NCI-H82 (cell line): ENCODE measurements around the gene TTC23L.

Source experiments
- DNase-seq: peaks from one replicate; lab custom pipeline; 2025; lab: John Stamatoyannopoulos, UW

The TTC23L gene

DNA sequence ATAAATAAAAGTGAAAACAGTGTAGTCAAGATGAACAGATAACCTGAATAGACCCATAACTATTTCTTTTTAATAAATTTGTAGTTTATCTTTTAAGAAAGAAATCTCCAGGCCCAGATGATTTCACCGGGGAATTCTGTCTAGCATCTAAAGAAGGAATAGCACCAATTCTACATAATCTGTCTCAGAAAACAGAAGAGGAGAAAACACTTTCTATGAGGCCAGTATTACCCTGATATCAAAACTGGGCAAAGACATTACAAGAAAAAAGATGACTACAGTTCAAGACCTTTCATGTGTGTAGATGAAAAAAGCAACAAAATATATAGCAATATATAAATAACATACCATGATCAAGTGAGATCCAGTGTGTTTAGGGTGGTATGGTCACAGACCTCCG is 31.4 kb downstream of the TTC23L start:
- no peak for DNase-seq

DNA sequence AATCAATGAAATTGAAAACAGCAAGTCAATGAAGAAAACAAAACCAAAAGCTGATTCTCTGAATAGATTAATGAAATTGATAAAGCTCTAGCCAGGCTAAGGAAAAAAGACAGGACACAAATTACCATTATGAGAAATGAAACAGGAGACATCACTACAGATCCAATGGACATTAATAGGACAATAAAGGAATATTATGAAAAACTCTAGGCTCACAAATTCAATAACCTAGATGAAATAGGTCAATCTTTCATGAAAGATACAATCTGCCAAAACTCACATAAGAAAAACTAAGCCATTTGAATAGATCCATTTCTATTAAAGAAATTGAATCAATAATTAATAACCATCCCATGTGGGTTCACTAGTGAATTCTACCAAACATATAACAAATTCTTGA is 37.3 kb downstream of the TTC23L start:
- DNase-seq, result no peak

DNA sequence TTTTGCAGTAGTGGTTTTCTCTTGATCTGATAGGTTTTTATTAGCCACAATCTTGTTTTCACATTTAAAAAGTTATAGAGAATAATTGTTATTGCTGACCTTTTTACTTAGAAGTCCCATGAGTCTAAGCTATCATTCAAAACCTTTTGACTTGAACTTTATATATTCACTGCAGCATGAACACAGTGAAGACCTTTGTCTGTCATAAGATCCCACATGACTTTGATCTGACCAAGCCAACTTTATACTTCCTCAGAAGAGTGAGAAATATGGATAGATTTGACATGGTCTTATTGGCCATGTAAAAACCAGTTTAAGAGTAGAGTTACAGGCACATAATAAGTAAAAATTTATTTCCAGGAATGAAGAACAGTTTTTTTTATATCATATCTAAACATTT is 42.3 kb downstream of the TTC23L start:
- DNase-seq, result no peak

DNA sequence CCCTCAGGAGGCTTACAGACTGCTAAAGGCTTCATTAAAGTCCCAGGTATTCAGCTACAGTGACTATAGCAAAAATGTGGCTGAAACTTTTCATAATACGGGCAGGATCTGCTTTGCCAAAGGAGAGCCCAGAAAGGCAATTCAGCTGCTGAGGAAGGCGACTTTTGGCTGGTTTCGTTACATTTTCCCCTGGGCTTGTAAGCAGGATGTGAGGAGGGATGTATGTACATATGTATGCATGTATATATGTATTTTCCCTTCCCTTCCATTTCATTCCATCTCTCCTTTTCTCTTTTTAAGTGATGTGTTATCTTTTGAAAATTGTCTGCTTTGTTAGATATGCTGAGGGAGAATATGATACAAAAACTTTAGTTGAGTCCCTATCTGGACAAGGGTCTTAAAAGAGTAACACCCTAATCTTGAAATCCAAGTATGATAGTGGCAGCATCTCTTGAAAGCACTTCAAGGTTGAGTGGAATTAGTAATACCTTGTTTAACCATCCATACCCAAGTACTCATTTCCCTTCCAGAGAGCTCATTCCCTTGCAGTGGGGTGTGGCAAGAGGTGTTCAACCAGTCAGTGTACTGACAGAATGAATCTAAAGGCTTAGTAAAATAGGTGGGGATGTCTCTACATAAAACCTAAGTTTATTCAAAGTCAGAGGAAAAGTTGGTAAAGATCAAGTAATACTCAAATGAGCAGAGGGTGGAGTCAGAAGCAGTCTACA is 47.6 kb downstream of the TTC23L start:
- DNase-seq, result no peak

DNA sequence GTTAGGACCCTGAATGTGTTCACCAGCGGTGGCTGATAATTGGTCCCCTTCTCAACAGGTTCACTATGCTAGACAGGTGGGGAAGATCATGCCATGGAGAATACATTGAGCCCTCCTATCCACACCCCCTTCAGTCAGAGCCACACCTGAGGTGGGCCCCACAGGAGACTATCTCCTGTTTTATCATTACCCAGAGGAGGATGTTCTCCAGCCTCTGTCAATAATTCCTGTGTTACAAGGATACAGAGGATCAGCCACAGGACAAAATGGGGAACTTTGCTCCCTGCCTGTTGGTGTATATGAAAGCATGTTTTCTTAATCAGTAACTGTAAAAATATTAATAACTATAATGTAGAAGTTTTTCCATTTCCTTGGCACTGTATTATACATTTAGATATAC is 50.4 kb downstream of the TTC23L start:
- DNase-seq, result no peak

DNA sequence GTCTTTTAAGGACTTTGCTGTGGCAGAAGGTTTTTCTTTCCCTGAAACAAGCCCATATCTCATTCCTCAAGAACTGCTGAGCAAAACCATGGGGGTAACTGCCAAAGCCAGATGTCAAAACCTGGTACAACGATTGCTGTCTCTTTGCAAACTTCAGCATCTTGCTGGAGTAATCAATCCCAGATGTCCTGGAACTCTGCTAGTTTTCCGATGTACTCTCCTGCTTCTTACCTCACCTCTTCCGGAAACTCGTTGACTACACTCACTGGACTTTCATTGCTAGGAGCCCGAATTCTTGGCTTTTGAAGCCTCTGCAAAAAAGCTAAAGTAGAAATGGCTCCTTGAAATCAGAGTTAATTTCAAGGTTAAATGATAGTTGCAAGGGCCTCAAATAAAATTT is 53.0 kb downstream of the TTC23L start:
- DNase-seq, result no peak

DNA sequence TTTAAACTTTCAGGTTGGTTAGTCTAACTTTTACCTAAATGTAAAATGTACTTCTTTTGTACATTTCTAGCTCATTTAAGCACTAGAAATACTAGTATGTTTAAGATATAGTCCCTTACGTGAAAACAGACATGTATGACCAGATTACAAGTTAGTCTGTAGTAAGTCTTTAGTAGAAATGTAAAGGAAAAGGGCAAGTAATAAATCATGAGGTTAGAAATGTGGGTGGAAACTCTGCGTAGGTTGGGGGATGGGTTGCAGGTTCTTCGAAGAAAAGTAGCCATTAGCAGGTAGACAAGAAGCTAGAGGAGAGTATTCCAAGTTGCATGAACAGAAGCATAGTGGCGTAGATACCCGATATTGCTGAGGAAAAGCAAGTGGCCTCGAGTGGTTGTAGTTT is 53.5 kb downstream of the TTC23L start:
- DNase-seq, result no peak

DNA sequence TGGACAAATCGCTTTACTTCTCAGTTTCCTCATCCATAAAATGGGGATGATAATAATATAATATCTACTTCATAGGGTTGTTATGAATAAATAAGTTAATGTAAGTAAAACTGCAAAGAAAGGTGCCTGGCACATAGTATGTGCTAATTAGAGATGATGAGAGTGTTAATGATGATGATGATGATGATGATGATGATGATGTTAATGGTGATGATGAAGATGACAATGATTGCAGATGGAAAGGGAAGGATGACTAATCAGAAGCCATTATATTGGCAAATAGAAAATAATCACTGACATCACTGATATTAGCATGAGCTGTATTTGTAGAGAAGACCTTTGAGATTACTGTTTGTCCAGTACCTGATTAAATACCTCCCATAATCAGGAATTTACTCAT is 55.8 kb downstream of the TTC23L start:
- no peak for DNase-seq

DNA sequence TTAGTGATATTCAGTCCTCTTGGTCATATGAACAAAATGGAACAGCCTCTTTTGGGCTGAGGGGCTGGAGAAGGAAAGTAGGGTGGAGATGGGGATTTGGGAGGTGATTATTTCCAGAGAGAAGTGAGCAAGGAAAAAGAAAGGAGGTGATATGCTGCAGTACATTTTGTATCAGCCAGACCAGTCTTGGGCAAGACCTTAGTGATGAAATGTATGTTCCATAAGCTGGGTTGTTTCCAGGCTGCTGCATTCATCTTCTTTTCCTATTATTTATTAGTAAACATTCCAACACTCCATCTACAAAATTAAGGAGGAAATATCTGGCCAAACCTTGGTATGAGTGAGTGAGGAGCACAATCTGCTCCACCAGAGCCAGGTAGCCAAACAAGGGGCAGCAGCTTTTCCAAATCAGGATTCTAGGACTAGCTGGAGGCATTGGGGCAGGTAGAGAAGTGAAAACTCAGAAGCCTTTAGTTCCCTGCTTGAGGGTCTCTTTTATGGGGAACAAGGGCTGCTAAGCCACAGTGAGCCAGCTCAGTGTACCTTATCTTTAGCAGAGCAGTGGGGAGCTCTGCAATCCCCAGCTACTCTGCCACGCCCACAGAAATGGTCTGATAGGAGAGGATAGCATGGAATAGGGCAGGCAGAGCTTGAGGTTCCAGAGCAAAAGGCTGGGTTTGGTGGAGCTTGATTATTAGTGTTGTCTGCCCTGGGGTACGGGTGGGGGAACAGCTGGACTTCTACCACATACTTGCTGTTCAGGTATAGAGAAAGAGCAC is 56.9 kb downstream of the TTC23L start:
- DNase-seq, result no peak

DNA sequence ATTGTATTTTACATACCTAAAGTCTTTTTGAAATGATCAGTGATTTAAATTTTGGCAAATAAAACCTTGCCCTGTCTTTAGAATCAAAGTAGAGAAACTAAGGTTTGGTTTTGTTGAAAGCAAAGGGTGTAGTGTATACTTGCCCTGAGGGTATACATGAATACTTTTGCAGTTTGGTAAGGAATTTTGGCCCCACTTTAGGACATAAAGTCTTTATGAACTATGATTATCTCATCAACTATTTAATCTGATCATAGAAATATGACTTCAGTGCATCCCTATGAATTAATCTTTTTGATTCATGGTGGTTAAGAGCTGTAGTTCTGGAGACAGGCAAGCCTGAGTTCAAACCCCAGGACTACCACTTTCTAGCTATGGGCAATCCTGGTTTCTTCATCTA is 58.7 kb downstream of the TTC23L start:
- no peak for DNase-seq

DNA sequence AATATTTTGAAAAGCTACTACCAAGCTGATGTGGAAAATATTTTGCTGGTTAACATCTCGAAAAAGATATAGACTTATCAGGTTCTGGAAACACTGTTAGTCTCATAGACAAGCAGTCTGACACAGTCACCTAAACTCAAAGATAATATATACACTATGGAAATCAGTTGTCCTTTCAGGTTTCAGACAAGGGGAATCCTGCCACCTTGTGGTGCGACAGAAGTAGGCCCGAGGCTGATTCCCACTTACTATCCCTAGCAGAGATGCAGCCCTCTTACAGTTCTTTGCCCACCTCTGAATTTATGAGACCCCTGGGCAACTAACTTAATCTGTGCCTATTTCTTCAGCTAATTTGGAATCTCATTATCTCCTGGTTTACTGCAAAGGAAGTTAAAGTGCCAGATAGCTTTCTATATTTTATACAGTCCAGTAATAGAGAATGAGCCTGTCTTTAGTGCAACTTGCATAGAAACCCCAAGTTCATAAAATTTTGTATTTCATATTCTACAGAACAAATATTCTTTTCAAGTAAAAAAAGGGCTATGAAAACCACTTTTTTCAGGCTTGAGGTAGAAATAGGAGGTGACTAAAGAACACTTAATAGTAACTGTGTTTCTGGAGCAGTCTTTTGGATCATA is 59.4 kb downstream of the TTC23L start:
- peak; percentile 82 for DNase-seq

DNA sequence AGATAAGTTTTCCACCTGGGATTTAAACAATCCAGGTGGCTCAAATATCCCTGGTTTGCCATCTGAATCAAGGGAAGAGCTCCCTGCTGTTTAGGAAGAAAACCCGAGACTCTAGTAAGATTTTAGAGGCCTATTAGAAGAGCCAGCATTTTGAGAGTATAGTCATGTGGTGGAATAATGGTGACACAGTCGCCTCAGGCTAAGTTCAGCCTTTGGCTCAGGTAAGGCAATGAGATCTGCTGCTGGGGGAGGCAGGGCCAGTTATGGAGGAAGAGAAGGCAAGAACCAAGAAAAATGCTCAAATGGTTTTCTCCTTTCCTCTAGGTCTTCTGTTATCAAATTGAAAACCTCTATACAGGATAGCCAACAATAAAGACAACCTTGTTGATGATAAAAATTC is 60.1 kb downstream of the TTC23L start:
- no peak for DNase-seq

DNA sequence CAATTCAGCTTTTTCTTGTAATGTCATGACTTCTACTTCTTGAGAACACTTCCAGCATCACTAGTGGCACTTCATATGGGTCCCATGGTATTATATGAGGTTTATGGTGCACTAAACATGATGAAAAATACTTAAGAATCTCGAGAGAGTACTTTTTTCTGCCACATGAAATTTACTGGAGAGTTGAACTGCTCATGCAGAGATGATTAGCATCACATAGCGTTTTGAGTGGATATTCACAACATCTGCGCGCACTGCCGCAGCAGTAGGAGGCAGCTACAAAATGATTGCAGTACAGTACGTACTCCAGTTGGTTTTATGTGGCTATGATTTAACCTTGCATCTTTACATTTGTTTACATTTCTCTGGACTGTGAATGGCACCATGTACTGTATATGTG is 61.7 kb downstream of the TTC23L start:
- DNase-seq, result no peak

DNA sequence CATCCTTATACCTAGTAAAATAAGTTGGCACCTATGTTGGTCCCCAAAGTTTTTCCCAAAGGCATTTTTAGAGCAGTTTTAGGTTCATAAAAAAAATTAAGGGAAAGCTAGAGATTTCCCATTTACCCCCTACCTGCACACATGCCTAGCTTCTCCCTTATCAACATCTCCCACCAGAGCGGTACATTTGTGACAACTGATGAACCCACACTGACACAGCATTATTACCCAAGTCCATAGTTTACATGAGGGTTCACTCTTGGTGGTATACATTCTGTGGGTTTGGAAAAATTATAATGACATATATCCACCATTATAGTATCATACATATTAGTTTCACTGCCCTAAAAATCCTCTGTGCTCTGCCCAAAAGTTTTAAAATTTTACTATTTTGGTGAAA is 64.3 kb downstream of the TTC23L start:
- DNase-seq, result no peak

DNA sequence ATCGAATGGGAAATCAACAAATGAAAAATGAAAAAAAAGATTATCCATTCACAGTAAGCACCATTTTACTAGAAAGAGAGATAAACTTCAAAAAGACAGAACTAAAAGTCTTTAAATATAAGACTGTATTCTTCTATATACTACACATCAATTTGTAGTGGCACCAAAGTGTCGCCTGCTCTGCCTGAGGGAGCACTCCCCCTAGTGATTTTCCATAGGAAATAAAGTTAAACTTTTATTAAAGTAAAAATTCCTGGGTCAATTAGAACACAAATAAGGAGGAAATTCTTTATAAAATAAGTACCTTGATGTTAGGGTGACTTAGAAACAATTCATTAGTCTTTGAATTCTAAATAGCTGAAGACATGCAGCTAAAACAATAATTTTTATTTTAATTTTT is 66.6 kb downstream of the TTC23L start:
- DNase-seq, result peak; percentile 3

DNA sequence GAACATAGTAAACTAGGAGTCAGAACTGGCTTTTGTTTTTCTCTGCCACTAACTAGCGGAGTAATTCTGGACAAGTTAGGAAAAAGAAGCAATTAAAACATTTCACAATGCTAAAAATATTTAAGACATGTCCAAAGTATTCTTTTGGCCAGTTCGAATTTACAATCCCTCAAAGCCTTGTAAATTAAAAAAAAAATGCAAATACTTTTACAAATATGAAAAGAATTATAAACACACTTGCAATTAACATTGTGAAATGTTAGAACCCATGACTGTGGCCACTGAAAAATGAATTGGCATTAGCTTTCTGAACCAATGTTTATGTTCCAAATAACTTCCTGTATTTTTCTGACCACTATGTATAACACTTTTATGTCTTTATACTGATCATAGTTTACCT is 74.1 kb downstream of the TTC23L start:
- DNase-seq, result no peak

DNA sequence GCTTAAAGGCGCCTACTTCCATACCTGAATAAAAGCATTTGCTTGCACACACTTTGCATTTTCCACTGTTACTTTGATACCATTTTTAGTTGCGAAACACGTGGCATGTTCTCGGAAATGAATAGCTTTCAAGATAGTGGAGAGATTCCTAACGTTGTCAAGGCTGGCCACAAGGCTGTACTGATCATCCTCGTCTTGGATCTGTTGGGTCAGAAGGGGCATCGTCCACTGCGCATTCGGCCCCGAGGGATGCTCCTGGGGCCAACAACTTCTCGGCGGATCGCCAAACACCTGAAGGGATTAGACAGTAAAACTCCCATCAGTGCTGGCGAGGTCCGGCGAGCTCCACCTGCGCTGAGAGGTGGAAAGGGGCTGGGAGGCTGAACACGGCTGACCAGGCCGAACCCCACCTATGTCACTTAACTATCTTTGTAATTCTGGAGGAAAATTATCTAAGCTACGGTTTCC is 75.7 kb downstream of the TTC23L start:
- peak; percentile 27 for DNase-seq

DNA sequence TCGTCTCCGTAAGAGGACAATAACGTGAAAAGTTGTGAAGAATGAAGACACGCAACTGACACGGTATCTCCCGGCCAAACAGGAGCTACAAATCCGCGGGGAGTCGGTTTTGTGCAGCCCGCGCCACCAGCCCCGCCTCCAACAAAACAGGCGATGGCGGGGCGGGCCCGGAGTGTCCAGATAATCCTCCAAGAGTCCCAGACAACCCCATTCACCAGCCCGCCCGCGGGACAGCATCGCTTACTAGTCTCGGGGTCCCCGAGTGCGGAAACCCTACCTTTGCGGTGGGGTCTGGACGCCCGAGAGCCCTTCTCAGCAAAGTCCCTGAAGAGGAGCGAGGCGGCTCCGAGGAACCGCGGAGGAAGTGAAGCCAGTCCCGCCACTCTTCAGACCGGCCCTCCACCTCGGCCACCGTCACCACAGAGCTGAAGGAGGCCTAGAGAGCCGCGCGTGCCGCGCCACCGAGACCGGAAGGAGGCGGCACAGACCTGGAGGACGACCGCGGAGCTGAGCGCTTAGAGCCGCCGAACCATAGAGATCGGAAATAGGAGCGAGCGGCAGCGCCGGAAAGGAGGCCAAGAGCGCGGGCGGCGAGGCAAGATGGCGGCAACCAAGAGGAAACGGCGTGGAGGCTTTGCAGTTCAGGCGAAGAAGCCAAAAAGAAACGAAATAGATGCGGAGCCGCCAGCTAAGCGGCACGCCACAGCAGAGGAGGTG is 76.3 kb downstream of the TTC23L start, which contains the start of the genes BRIX1 and RAD1:
BRIX1 (plus strand) TSS at position 573 of the 717 bp plus-strand sequence; CDS start at position 601, 28 bp downstream.
RAD1 (minus strand) TSS at position 366 of the 717 bp plus-strand sequence. CDS start 612 bp downstream, outside the sequence.
- peak; percentile 97 for DNase-seq

DNA sequence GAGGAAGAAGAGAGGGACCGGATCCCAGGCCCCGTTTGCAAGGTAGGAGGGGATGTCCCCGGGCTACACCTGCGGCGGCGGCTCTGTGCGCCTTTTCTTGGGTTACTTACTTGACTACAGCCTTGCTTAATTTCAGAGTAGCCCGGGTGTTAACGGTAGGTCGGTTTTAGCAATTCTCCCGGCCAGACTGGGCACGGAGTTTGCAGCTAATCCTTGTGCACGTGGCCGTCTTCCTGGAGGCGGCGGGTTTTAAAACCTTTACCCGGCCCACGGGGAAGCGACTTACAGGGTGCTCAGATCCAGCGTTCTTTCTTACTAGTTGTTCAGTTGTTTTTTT is 76.9 kb downstream of the TTC23L start:
- peak; percentile 33 for DNase-seq

DNA sequence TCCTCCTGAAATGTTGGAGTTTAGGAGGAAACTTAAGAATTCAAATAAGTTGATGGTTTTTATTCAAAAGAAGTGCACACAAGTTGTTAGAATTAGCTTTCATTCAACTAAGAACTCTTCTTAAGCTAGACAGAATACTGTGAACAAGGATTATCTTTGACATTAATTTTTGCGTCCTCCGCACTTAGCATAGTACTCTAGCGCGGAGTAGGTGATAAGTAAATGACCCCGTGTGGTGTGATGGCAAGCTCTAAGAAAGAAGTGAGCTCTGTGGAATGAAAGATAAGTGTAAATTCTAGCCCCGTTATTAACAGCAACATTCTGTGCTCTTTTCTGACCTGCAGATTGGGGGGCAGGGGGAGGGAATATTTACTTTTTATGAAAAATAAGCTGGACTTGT is 77.6 kb downstream of the TTC23L start:
- DNase-seq, result peak; percentile 10

DNA sequence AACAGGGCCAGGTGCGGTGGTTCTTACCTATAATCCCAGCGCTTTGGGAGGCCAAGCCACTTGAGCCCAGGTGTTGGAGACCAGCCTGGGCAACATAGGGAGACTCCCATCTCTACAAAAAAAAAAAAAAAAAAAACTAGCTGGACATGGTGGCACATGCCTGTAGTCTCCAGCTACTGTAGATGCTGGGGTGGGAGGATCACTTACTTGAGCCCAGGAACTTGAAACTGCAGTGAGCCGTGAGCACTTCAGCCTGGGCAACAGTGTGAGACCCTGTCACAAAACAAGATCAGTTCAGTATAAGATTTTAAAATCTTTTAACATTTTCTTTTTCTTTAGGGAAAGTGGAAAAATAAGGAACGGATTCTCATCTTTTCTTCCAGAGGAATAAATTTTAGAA is 79.1 kb downstream of the TTC23L start:
- no peak for DNase-seq

DNA sequence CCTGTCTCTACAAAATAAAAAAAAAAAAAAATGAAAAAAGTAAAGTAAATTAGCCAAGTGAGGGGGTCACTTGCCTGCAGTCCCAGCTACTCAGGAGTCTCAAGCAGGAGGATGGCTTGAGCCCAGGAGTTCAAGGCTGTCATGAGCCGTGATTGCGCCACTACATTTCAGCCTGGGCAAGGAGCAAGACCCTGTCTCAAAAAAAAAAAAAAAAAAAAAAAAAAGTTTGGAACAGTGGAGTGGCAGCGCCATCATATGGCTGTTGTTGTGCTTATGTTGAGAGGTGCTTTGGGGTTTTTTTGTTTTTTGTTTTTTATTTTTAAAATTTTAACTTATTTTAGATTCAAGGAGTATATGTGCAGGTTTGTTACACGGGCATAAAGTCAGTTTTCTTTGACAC is 80.1 kb downstream of the TTC23L start:
- no peak for DNase-seq
